ENCODE data around the gene SPDYC.
A peak's percentile ranks its signal among the peaks of the same experiment; 100 is the strongest.

SPDYC gene

GRCh38 chr11:65151331-65151899 is 18.6 kb upstream of the SPDYC start:
- Histone ChIP-seq H3K9ac (ENCODE audit: low read length) (no peak overlapping the region), H3K4me2 (ENCODE audit: low read depth, low read length) (no peak overlapping the region), H3K79me2 (ENCODE audit: low read length) (no peaks in the 10 kb centered on the region), H3K4me1 (ENCODE audit: low read length) (no peaks in the 10 kb centered on the region), H3K4me3 (ENCODE audit: low read length) (no peak overlapping the region), H4K20me1 (ENCODE audit: insufficient read depth, low read length) (no peaks in the 10 kb centered on the region), H3K9me2 (replicated peaks; ENCODE audit: insufficient read depth, low read length) (no peaks in the 10 kb centered on the region), H2AFZ (ENCODE audit: low read length) (no peak overlapping the region), H3K27me3 (replicated peaks; ENCODE audit: insufficient read depth, low read length) (no peaks in the 10 kb centered on the region), H3K36me3 (replicated peaks; ENCODE audit: insufficient read depth, low read length) (no peaks in the 10 kb centered on the region), H3K9me3 (replicated peaks; ENCODE audit: insufficient read depth, low read length) (no peaks in the 10 kb centered on the region), H3F3A (ENCODE audit: insufficient read depth, low read length) (no peaks in the 10 kb centered on the region), H3K27ac (ENCODE audit: low read length) (no peak overlapping the region)
- TF ChIP-seq EZH2phosphoT487 (IDR thresholded peaks at IDR 0.05; ENCODE audit: low read length) (no peak), CTCF (IDR thresholded peaks at IDR 0.05; ENCODE audit: low read length) (no peak), EZH2 (optimal IDR thresholded peaks at IDR 0.05; ENCODE audit: low read depth, low read length) (no peak)
- DNase-seq, result no peak

GRCh38 chr11:65152122-65152521 is 17.9 kb upstream of the SPDYC start:
- Histone ChIP-seq H3K9ac (ENCODE audit: low read length) (no peak overlapping the region), H2AFZ (ENCODE audit: low read length) (peak overlapping the region; percentile 72; the same call in 1 of the 2 replicates), H3K9me2 (replicated peaks; ENCODE audit: insufficient read depth, low read length) (no peaks in the 10 kb centered on the region), H3K4me1 (ENCODE audit: low read length) (no peaks in the 10 kb centered on the region), H3K27me3 (replicated peaks; ENCODE audit: insufficient read depth, low read length) (no peaks in the 10 kb centered on the region), H3K27ac (ENCODE audit: low read length) (no peak overlapping the region), H3K79me2 (ENCODE audit: low read length) (no peaks in the 10 kb centered on the region), H4K20me1 (ENCODE audit: insufficient read depth, low read length) (no peaks in the 10 kb centered on the region), H3K4me3 (ENCODE audit: low read length) (0 out of 2 replicates have a peak overlapping the region, but pooled peaks have one; percentile 26), H3K36me3 (replicated peaks; ENCODE audit: insufficient read depth, low read length) (no peaks in the 10 kb centered on the region), H3F3A (ENCODE audit: insufficient read depth, low read length) (no peaks in the 10 kb centered on the region), H3K4me2 (ENCODE audit: low read depth, low read length) (peak overlapping the region; percentile 51), H3K9me3 (replicated peaks; ENCODE audit: insufficient read depth, low read length) (no peaks in the 10 kb centered on the region)
- TF ChIP-seq EZH2phosphoT487 (IDR thresholded peaks at IDR 0.05; ENCODE audit: low read length), result no peak
- TF ChIP-seq EZH2 (optimal IDR thresholded peaks at IDR 0.05; ENCODE audit: low read depth, low read length), result no peak
- no peak for TF ChIP-seq CTCF (IDR thresholded peaks at IDR 0.05; ENCODE audit: low read length)
- peak; percentile 21 for DNase-seq

GRCh38 chr11:65156256-65156655 is 13.8 kb upstream of the SPDYC start:
- Histone ChIP-seq H3K9me2 (replicated peaks; ENCODE audit: insufficient read depth, low read length) (no peaks in the 10 kb centered on the region), H4K20me1 (ENCODE audit: insufficient read depth, low read length) (no peaks in the 10 kb centered on the region), H3K4me2 (ENCODE audit: low read depth, low read length) (no peak overlapping the region), H3K9me3 (replicated peaks; ENCODE audit: insufficient read depth, low read length) (no peaks in the 10 kb centered on the region), H3K27me3 (replicated peaks; ENCODE audit: insufficient read depth, low read length) (no peaks in the 10 kb centered on the region), H3K4me3 (ENCODE audit: low read length) (no peak overlapping the region), H3F3A (ENCODE audit: insufficient read depth, low read length) (no peaks in the 10 kb centered on the region), H3K4me1 (ENCODE audit: low read length) (0 out of 2 replicates have a peak, but pooled peaks cover 9% of the 10 kb centered on the region), H2AFZ (ENCODE audit: low read length) (no peak overlapping the region), H3K9ac (ENCODE audit: low read length) (no peak overlapping the region), H3K36me3 (replicated peaks; ENCODE audit: insufficient read depth, low read length) (no peaks in the 10 kb centered on the region), H3K27ac (ENCODE audit: low read length) (no peak overlapping the region), H3K79me2 (ENCODE audit: low read length) (no peaks in the 10 kb centered on the region)
- DNase-seq, result no peak
- TF ChIP-seq CTCF (IDR thresholded peaks at IDR 0.05; ENCODE audit: low read length) (no peak), EZH2 (optimal IDR thresholded peaks at IDR 0.05; ENCODE audit: low read depth, low read length) (no peak), EZH2phosphoT487 (IDR thresholded peaks at IDR 0.05; ENCODE audit: low read length) (no peak)

Measured in MM.1S (cell line).